Neuron (in vitro differentiated cells): ENCODE measurements around the gene EVX1.

ENCODE experiments used
- H2AFZ ChIP-seq: one replicate; pipeline ENCODE4 v1.6.1; 2013; ENCODE audit warnings: low read depth, mild to moderate bottlenecking, inconsistent platforms, low read length, moderate library complexity
- H3K27me3 ChIP-seq: one replicate; pipeline ENCODE4 v1.6.1; 2013; ENCODE audit warnings: low read length; ENCODE audit not compliant: insufficient read depth
- H3K36me3 ChIP-seq: one replicate; pipeline ENCODE4 v1.6.1; 2013; ENCODE audit warnings: low read length; ENCODE audit not compliant: insufficient read depth
- H3K4me1 ChIP-seq: one replicate; pipeline ENCODE4 v1.6.1; 2013; ENCODE audit warnings: low read length; ENCODE audit not compliant: insufficient read depth
- H3K4me3 ChIP-seq: 2 replicates; pipeline ENCODE4 v1.5.1; 2013; ENCODE audit warnings: mild to moderate bottlenecking, low read length, moderate library complexity
- H3K9me3 ChIP-seq: one replicate; pipeline ENCODE4 v1.6.1; 2013; ENCODE audit warnings: low read length

Gene EVX1

DNA sequence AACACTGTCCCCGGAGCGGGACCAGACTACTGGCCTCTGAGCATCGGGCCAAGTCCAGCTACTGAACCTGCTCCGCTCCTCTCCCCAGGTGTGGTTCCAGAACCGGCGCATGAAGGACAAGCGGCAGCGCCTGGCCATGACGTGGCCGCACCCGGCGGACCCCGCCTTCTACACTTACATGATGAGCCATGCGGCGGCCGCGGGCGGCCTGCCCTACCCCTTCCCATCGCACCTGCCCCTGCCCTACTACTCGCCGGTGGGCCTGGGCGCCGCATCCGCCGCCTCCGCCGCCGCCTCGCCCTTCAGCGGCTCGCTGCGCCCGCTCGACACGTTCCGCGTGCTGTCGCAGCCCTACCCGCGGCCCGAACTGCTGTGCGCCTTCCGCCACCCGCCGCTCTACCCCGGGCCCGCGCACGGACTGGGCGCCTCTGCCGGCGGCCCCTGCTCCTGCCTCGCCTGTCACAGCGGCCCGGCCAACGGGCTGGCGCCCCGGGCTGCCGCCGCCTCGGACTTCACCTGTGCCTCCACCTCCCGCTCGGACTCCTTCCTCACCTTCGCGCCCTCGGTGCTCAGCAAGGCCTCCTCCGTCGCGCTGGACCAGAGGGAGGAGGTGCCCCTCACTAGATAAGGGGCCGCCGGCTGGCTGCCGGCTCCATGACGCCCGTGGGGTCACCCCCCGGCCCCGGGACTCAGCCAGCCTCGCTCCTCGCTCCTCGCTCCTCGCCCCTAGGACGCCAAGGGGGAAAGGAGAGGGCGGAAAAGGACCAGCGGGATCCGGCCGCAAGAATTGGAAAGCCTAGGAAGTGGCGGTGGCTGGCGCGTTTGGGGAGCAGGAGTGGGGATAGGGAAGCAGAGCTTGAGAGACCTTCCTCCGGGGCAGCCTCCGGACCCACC, 3.4 kb downstream of the EVX1 start:
- H3K27me3 ChIP-seq: peaks cover 100% of the 10 kb centered on the region
- H3K9me3 ChIP-seq: peaks cover 7% of the 10 kb centered on the region
- no peak overlapping the region for H2AFZ ChIP-seq
- H3K4me3 ChIP-seq: no peak overlapping the region
- H3K4me1 ChIP-seq: peaks cover 8% of the 10 kb centered on the region
- no peaks in the 10 kb centered on the region for H3K36me3 ChIP-seq

DNA sequence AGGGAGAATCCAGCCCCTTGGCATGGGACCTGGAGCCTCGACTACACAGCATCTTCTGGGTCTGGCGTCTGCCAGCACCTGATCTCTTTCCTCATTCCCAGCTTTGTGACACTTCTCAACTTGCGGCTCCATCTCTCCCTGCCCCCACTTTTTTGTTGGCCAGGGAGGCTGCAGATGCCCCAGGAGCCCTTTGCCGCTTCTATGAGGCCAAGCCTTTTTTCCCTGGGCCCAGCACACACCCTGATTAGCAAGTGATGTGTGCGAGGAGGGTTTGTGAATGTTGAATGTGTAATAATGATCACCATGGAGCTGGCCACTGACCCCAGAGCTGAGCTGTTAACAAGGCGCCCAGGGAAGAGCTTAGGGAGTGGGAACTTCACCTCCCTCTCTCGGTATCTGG, 4.4 kb downstream of the EVX1 start:
- Histone ChIP-seq H3K4me3 (no peak overlapping the region), H2AFZ (no peak overlapping the region), H3K36me3 (no peaks in the 10 kb centered on the region), H3K4me1 (peaks cover 8% of the 10 kb centered on the region), H3K27me3 (peaks cover 100% of the 10 kb centered on the region), H3K9me3 (peaks cover 7% of the 10 kb centered on the region)

DNA sequence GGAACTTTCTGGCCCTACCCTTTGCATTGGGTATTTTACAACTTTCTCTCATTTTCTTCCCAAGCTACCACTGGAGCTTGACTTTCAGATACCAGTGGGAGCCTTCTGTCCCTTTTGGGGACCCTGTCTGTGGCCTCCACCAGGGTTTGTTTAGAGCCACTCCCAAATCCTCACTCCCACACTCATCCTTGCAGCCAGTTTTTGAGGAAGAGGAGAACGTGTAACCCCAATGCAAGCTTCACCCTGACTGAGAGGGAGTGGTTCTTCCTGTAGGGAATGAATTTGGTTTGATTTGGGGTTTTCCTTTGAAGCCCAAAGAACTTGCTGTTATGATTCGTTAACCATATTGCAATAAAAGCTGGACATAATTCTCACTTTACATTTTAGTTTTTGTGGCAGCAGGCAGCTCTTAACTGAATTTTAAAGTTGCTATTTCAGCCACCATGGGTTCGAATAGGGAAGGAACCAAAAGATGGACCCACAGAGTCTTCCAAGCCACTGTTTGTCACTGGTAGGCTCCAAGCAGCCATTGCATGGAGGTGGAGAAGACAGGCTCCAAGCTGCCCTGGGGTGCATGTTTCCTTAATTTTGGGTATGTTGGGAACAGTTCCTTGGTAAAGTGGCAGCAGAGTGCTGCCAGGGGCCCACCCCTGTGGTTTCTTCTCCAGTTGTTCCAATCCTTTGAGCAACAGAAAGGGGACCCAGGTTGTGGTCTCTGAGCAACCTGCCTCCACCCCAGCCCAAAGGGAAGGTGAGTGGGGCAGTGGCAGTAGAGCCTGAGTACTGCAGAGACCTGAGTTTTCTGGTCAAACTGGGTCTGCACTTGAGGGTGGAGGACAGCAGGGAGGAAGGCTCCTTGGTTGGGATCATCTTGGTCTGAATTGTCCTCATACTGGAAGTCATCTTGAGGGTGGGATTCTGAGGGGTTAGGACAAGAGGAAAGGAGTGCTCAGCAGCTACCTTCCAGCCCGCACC, 5.1 kb downstream of the EVX1 start:
- peaks cover 3% of the 10 kb centered on the region for H3K4me1 ChIP-seq
- H3K9me3 ChIP-seq: peaks cover 7% of the 10 kb centered on the region
- no peak overlapping the region for H2AFZ ChIP-seq
- no peak overlapping the region for H3K4me3 ChIP-seq
- H3K27me3 ChIP-seq: peaks cover 100% of the 10 kb centered on the region
- no peaks in the 10 kb centered on the region for H3K36me3 ChIP-seq

DNA sequence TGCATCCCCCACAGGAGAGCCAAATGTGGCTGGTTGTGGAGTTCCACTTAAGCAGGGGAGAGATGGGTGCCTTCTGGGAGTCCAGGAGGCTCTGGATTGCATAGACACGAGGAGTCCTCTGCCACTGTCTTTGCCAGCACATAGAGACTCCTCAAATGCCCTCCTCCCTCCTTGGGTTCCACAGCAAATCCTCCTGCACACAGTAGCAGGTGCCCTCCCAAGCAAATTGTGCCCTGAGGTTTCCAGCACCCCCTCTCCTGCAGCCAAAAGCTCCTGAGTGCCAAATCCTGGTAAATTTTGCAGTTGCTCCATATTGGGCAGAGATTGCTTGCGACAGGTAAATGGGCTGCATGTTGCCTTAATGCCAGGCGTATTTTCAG, 5.8 kb downstream of the EVX1 start:
- no peak overlapping the region for H3K4me3 ChIP-seq
- H3K36me3 ChIP-seq: no peaks in the 10 kb centered on the region
- no peak overlapping the region for H2AFZ ChIP-seq
- no peaks in the 10 kb centered on the region for H3K4me1 ChIP-seq
- peaks cover 9% of the 10 kb centered on the region for H3K9me3 ChIP-seq
- peaks cover 100% of the 10 kb centered on the region for H3K27me3 ChIP-seq

DNA sequence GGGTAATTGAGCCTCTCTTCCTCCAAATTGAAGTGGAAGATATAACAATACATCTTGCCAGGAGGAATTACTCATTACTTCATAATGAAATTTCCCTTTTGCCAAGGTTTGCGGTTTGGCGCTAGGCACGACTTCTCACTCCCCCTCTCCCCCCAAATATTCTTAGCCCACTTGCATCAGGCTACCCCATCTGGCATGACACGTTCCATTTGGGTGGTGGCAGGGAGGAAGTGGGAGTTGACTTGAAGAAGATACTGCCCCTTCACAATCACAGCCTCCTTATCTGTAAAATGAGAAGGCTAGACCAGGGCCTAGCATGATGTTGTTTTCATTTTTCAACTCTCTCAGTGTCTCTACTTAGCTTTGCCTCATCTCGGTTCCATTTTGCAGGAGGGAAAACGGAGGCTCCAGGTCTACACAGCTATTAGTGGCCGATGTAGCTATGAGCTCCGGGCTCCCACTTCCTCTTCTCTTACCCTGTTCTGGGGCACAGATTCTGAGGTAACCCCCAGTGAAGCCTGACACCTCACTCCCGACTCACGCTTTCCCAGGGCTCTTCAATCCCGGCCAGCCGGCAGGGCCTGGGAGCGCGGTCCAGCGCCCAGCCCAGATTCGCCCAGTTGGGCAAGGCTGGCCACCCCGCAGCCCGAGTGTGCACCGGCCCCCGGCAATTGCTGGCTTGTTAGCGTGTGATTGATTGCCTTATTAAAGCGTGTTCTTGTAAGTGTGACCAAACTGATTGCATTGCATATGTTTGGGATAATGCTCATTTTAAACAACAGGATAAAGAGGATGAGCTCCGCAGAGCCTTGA, 6.5 kb downstream of the EVX1 start:
- Histone ChIP-seq H3K4me3 (no peak overlapping the region), H3K9me3 (peaks cover 9% of the 10 kb centered on the region), H3K4me1 (no peaks in the 10 kb centered on the region), H2AFZ (no peak overlapping the region), H3K27me3 (peaks cover 100% of the 10 kb centered on the region), H3K36me3 (no peaks in the 10 kb centered on the region)

DNA sequence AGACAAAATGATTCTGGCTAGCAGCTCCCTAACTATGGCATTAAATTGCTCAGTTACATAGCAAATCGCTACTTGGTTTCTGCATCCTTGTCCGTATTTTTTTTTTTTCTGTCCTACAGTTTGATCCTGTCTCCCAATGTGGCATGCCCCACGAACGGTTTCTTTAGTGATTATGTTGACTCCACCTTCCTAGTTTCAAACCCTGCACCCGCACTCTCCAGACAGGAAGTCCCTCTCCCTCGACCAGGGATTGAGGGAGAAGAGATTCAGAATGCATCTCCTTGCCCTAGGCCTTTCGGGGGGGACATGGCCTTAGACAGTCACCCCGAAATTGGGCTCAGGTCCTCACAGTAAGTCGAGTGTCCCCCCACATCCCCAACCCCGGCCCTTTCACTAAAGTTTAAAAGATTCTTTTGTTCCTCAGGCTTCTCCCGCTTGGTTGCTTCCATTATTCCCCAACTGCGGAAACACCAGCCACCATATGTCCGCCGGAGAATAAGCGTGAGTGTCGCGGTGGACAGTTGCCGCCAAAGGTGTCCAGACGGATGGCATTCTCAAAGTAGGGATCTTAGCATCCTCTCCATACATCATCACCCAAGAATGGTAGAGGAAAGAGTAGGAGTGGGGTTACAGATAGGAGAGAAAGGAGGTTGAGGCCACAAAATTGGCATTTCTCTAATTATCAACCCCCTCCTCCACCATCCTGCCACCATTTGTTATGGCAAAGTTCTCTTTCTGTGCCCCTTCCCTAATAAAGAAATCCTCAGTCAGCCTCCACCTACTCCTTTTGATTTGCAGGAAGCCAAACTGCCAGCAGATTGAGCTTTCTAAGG, 7.3 kb downstream of the EVX1 start:
- H3K27me3 ChIP-seq: peaks cover 100% of the 10 kb centered on the region
- H3K9me3 ChIP-seq: peaks cover 9% of the 10 kb centered on the region
- H3K4me3 ChIP-seq: no peak overlapping the region
- no peak overlapping the region for H2AFZ ChIP-seq
- no peaks in the 10 kb centered on the region for H3K36me3 ChIP-seq
- no peaks in the 10 kb centered on the region for H3K4me1 ChIP-seq

DNA sequence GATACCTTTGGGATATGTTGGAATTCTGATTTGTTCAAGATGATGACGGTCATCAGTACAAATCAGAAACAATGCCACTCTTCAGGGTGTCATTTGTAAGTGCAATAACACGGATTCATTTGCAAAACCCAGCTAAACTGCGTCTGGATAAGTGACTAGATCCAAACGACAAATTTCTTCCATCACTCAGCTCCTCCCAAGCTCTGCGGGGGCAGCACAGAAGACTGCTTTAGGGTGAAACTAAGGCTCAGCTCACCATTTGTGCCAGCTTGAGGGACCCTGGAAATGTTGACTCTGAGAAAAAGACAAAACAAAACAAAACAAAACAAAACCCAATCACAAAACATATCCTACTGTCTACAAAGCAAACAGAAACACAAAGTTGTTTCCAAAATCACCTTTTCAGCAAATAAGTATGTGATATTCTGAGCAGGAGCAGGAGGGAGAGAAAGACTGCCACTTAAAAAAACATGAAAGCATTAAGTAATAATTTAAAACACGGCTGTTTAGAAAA, 8.0 kb downstream of the EVX1 start:
- Histone ChIP-seq H3K4me3 (no peak overlapping the region), H2AFZ (no peak overlapping the region), H3K4me1 (no peaks in the 10 kb centered on the region), H3K36me3 (no peaks in the 10 kb centered on the region), H3K9me3 (peaks cover 9% of the 10 kb centered on the region), H3K27me3 (peaks cover 97% of the 10 kb centered on the region)

DNA sequence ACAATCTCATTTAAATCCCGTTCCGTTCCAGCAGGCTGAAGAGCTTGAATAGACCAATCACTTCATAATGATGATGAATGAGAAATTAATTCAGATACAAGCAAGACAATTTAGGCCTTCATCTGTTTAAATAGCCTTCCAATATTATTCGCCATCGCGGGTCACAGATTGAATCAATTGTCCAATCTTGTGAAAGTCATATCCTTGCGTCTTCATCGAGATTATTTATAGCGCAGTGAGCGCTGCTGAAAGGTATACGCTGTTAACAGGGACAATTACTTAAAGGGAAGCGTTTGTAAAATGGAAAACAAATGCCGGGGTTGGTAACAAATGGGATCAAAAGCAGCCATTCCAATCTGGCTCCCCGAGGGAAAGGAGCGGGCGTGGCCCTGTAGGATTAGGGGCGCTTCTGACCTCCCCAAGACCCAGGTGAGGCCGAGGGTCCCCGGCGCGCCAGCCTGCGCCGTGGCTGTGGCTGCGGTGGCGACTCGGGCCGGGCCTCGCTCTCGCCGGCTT, 8.6 kb downstream of the EVX1 start:
- H3K27me3 ChIP-seq: peaks cover 91% of the 10 kb centered on the region
- no peaks in the 10 kb centered on the region for H3K4me1 ChIP-seq
- H3K4me3 ChIP-seq: no peak overlapping the region

DNA sequence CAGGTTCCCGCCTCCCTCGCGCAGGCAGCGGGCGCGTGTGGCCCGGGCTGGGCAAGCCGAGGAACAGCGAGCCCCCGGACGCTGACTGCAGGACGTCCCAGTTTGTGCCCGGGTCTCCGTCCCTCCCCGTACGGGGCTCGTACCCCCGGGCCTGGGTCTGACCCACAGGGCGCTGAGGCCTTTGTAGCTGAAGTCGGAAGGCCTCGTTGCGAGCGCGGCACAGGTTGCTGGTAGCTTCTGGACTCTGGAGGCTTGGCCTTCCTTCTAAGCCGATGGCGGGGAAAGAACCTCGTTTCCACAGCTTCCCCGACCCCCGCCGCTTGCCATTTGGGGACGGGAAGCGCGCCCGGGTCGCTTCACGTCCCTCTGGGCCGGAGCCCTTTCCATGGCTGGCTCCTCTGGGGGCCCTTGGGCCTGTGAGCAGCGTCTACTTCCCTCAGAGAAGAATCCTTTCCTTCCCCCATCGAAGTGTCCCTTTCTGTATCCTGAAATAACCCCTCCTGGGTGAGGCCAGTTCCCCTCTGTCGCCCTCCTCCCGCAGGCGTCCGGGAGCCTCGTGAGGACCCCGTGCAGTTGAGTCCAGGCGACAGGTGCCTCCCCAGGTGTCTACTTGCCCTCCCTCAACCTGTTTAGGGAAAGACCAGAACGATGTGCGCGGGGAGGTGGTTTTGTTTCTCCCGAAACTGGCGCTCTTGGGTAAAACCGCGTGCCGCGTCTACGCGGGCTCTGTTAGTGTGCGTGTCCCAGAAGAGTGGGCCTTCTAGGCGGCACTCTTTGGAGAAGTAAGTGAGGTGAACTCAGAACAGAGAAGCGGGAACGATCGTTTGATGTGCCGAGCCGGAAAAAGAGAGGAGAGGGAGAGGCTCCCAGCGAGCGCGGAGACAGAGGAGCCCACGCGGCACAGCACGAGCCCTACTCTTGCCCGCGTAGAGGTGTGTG, 9.3 kb downstream of the EVX1 start:
- Histone ChIP-seq H3K4me1 (no peaks in the 10 kb centered on the region), H2AFZ (no peak overlapping the region), H3K27me3 (peaks cover 83% of the 10 kb centered on the region), H3K36me3 (no peaks in the 10 kb centered on the region), H3K4me3 (no peak overlapping the region), H3K9me3 (peaks cover 9% of the 10 kb centered on the region)

More for the DNA sequence above, 8.6 kb downstream of the EVX1 start:
- H2AFZ ChIP-seq: no peak overlapping the region
- peaks cover 9% of the 10 kb centered on the region for H3K9me3 ChIP-seq
- no peaks in the 10 kb centered on the region for H3K36me3 ChIP-seq

DNA sequence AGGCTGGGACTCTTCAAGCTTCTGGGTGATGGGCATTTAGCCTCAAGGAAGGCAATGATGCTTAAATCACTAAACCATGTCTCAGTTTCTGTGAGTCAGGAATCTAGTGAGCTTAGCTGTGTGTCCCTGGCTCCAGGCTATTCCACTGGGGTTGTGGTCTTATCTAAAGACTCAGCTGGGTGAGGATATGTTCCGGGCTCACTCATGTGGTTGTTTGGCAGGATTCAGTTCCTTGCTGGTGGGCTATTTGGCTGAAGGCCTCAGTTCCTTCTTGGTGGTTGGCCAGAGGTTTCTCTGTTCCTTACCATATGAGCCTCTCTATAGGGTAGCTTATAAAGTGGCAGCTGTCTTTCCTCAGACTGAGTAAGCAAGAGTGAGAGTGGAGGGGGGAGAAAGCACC, 12.0 kb downstream of the EVX1 start:
- Histone ChIP-seq H2AFZ (no peak overlapping the region), H3K4me1 (no peaks in the 10 kb centered on the region), H3K9me3 (peaks cover 3% of the 10 kb centered on the region), H3K36me3 (no peaks in the 10 kb centered on the region), H3K4me3 (no peak overlapping the region), H3K27me3 (peaks cover 56% of the 10 kb centered on the region)

DNA sequence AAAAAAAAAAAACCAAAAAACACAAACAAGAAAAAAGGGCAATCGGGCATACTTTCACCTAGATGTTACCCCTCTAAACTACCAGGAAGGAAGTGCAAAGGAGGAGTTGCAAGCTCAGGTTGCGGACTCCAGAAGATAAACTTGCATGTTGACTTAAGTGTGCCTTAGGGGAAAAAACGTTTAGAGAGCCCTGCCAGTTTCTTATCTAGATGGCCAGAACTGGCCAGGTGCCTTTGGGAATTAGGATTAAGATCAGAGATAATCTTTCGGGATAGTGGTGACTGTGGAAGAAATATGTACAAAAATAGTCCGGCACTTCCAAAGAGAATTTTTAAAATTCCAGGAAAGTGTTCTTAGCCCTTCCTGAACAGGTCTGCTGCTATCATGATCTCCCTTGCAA, 17.6 kb downstream of the EVX1 start:
- H3K4me3 ChIP-seq: no peak overlapping the region
- H2AFZ ChIP-seq: no peak overlapping the region
- H3K4me1 ChIP-seq: no peaks in the 10 kb centered on the region
- H3K36me3 ChIP-seq: no peaks in the 10 kb centered on the region
- H3K9me3 ChIP-seq: no peaks in the 10 kb centered on the region
- peaks cover 2% of the 10 kb centered on the region for H3K27me3 ChIP-seq
